GM19463 (cell line): ENCODE data around the gene DAPK1.
A peak's percentile ranks its signal among the peaks of the same experiment; 100 is the strongest.

ENCODE experiments used
- ATAC-seq: cut with Tn5 transposase; IDR thresholded peaks from one replicate; pipeline ENCODE4 v1.9.1; 2021; ENCODE audit warnings: mild to moderate bottlenecking, moderate library complexity; ENCODE audit not compliant: unreplicated experiment

DAPK1 gene

GRCh38 chr9:87516222-87516925 is 18.7 kb downstream of the DAPK1 start:
- ATAC-seq, result no peak

- ATAC-seq, result no peak
These were observed 19.2 kb downstream of the DAPK1 start for GRCh38 chr9:87516926-87517290.

- no peak for ATAC-seq
These were observed 20.1 kb downstream of the DAPK1 start for GRCh38 chr9:87517732-87518131.

GRCh38 chr9:87518702-87519335 is 21.2 kb downstream of the DAPK1 start:
- ATAC-seq, result no peak

- ATAC-seq, result no peak
These were observed 21.8 kb downstream of the DAPK1 start for GRCh38 chr9:87519461-87519860.

- no peak for ATAC-seq
These were observed 22.6 kb downstream of the DAPK1 start for GRCh38 chr9:87520172-87520683.

- no peak for ATAC-seq
These were observed 24.2 kb downstream of the DAPK1 start for GRCh38 chr9:87521834-87522233.

GRCh38 chr9:87524061-87524460 is 26.4 kb downstream of the DAPK1 start:
- no peak for ATAC-seq

GRCh38 chr9:87525546-87526303 is 28.1 kb downstream of the DAPK1 start:
- no peak for ATAC-seq

GRCh38 chr9:87527211-87527916 is 29.7 kb downstream of the DAPK1 start:
- no peak for ATAC-seq

GRCh38 chr9:87528969-87529368 is 31.3 kb downstream of the DAPK1 start:
- no peak for ATAC-seq

GRCh38 chr9:87529671-87530070 is 32.0 kb downstream of the DAPK1 start:
- ATAC-seq, result no peak

- ATAC-seq, result no peak
These were observed 33.0 kb downstream of the DAPK1 start for GRCh38 chr9:87530716-87531115.

GRCh38 chr9:87531370-87532295 is 34.0 kb downstream of the DAPK1 start:
- no peak for ATAC-seq

GRCh38 chr9:87533271-87533670 is 35.6 kb downstream of the DAPK1 start:
- no peak for ATAC-seq

- no peak for ATAC-seq
These were observed 36.4 kb downstream of the DAPK1 start for GRCh38 chr9:87534036-87534435.

GRCh38 chr9:87534957-87535356 is 37.3 kb downstream of the DAPK1 start:
- no peak for ATAC-seq

- peak; percentile 77 for ATAC-seq
These were observed 38.3 kb downstream of the DAPK1 start for GRCh38 chr9:87535817-87536539.

GRCh38 chr9:87537625-87538024 is 40.0 kb downstream of the DAPK1 start:
- ATAC-seq, result no peak
